Gastrocnemius medialis (tissue), 4 donors: Measurements from ENCODE around the gene COL9A3.

Source experiments
- CTCF ChIP-seq, 5 experiments: fragments of 450-650 bp in 3 of 5; fragments of 200-600 bp in 2 of 5; sonication (generic) in 2 of 5; IDR thresholded peaks in 4 of 5; conservative IDR thresholded peaks in 1 of 5; 1 replicate in 4 of 5; 2 replicates in 1 of 5; pipeline ENCODE4 v1.5.1; 2016 to 2019; ENCODE audit warnings: antibody characterized with exemption in 5 of 5, mild to moderate bottlenecking in 3 of 5, moderate library complexity in 3 of 5
- POLR2A ChIP-seq, 2 donors: fragments of 450-650 bp; IDR thresholded peaks; one replicate each; pipeline ENCODE4 v1.6.1; 2017; ENCODE audit warnings: antibody characterized with exemption in 2 of 2, mild to moderate bottlenecking in 2 of 2, moderate library complexity in 2 of 2

- no peak for TF ChIP-seq CTCF (IDR thresholded peaks at IDR 0.05 in 4 of 5, conservative IDR thresholded peaks at IDR 0.05 in 1 of 5)
- no peak for TF ChIP-seq POLR2A (IDR thresholded peaks at IDR 0.05)
Measured at GRCh38 chr20:62814060-62814708, 2.7 kb upstream of the COL9A3 start.
